Activated CD4-positive, alpha-beta T cell treated with anti-CD3 and anti-CD28 coated beads, Interleukin-10, Interleukin-2, amounts not matched to agents 100 ng/mL and 50 ng/mL, durations not matched to agents 16 hours and 8 hours (primary cell): ENCODE data around the gene SERPINB5.
A peak's percentile ranks its signal among the peaks of the same experiment; 100 is the strongest.

Experiments used
- DNase-seq: peaks from one replicate; pipeline ENCODE4 v3.0.0-alpha.2; 2020

Gene SERPINB5

GRCh38 chr18:63532471-63532870 lies 55.7 kb downstream of the SERPINB5 start:
- no peak for DNase-seq

- DNase-seq, result peak; percentile 51
These were observed 57.9 kb downstream of the SERPINB5 start for GRCh38 chr18:63534615-63535014.

GRCh38 chr18:63539904-63540510 lies 63.2 kb downstream of the SERPINB5 start:
- no peak for DNase-seq

- no peak for DNase-seq
These were observed 65.3 kb downstream of the SERPINB5 start, which contains the start of gene SERPINB12 for GRCh38 chr18:63542069-63542468. TSS of gene SERPINB12 (plus strand) at chr18:63542369. CDS start at chr18:63556160, 13,791 bp downstream.

GRCh38 chr18:63544017-63544416 lies 67.3 kb downstream of the SERPINB5 start:
- DNase-seq, result no peak

- no peak for DNase-seq
These were observed 68.2 kb downstream of the SERPINB5 start for GRCh38 chr18:63545000-63545399.

GRCh38 chr18:63550068-63550467 lies 73.3 kb downstream of the SERPINB5 start:
- no peak for DNase-seq

- no peak for DNase-seq
These were observed 75.0 kb downstream of the SERPINB5 start for GRCh38 chr18:63551769-63552168.

GRCh38 chr18:63552581-63552980 lies 75.8 kb downstream of the SERPINB5 start:
- DNase-seq, result no peak

- DNase-seq, result no peak
These were observed 76.3 kb downstream of the SERPINB5 start for GRCh38 chr18:63553081-63553480.
